K562 treated with DMSO at 1 percent for 12 hours (cell line): ENCODE results near the gene MOV10L1. TPM values are rescaled to one million over a fixed set of nuclear protein-coding genes. Genes with fewer than 3 reads are reported as not detected.

ENCODE experiments used
- total RNA-seq: library from RNA; unstranded; fragments of 300-600 nt; gene quantifications from 2 replicates; pipeline ENCODE4 v1.2.3, GENCODE V29; 2022; ENCODE audit not compliant: insufficient read depth

Gene MOV10L1
- 1.1 TPM in 1 of 2 replicates, not detected in the other for total RNA-seq

DNA sequence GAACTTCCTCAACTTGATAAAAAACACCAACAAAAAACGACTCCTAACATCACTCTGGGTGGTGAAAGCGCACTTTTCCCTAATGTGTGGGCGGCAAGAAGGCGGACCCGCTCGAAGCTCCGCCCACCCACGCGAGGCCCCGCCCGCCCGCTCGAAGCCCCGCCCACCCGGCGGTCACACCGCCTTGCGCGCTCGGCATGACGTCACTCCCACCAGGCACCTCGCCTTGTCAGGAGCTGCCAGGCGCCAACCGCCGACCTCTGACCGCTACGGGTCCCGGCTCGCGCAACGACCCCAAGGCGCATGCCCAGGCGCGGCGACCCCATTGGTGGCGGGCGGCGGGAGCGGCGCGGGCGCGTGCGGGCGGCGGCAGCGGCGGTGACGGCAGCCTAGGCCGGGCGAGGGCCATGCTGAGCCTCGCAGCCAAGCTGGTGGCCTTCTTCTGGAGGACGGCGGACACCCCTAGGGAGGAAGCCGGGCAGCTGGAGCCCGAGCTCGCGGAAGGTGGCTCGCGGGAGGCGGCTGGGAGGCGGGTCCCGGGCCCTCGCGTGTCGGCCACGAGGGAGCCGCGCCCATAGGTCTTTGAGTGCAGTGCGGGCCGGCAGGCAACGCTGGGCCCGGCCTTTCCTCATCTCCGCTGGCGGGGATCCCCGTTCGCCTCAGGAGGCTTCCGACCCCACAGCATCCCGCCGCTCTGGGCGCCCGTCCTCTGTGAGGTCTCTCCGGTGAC, at the start of gene MOV10L1:
TSS of gene MOV10L1 (plus strand) at position 325 of the 730 bp plus-strand sequence. CDS start at position 408, 83 bp downstream.

GRCh38 chr22:50058061-50058905, 31.5 kb upstream of the MOV10L1 start, which contains the start of gene TTLL8:
Gene TTLL8 (minus strand): TSS chr22:50058298.

DNA sequence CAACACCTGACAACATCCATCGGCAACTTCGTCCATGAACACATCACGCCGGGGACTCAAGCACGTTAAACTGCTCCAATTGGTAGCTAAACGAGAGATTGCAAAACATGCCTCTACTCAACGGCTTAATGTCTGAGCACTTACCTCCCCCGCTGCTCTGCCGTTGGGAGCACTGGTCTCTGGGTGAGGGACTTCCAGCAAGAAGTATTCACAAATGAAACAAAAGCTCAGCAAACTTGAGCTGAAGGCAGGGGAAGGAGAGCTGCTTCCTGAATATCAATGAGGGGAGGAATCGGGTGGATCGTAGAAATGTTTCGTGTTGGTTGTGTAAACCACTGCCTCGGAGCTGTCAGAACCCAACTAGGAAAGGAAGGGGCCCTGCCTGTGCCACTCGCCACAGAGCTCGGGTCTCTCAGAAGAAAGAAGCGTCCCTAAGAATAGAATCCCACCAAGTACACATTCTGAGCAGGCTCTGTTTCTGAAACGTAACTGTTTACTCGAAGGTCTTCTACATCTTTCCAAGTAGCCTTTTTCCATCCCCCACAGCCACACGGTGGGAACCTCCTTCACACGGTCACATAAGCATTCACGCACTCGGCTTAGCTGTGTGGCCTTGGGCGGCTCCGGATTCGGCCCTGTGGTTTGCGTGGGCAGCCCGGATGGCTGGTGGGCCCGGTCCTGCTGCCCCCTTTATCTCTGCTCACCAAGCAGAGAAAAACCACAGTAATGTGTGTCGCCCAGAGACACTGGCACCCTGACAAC, 4.4 kb upstream of the MOV10L1 start, which contains the start of gene MLC1:
TSS of gene MLC1 (minus strand) at position 216 of the 762 bp plus-strand sequence. CDS start 524 bp downstream, outside the sequence.

DNA sequence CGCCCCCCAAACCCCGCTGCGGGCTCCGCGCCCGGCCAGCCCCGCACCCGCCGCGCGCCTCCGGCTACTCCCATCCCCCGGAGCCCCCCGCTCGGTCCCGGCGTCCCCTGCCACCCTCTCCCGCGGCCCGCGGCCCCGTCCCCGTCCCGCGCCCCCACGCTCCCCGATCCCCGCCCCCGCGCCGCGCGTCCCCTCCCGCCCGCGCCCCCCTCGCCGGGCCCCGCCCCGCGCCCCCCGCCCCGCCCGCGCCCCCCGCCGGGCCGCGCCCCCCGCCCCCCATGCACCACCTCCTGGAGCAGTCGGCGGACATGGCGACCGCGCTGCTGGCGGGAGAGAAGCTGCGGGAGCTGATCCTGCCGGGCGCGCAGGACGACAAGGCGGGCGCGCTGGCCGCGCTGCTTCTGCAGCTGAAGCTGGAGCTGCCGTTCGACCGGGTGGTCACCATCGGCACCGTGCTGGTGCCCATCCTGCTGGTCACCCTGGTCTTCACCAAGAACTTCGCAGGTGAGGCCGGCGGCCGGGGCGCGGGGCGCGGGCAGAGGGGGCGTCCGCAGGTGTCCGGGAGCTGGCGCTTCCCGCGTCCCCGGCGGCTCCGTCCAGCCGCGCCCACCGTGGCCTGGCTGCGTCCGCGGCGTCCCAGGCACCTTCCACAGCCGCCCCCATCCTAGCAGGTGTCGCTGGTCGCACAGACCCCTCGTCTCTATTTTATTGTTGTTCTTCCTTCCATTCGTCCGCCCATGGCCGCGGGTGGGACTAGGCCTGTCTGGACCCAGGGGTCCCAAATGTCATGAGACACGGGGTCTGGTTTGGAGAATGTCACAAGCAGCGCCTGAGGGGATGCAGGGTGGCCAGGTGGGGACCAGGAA, 80.9 kb downstream of the MOV10L1 start, which contains the start of gene PANX2:
TSS of gene PANX2 (plus strand) at position 279 of the 866 bp plus-strand sequence. CDS start at position 279, 0 bp downstream.

GRCh38 chr22:50185375-50186087, 95.7 kb downstream of the MOV10L1 start, which contains the start of gene TRABD:
Gene TRABD (plus strand): TSS chr22:50185913. CDS start chr22:50193061, 7,148 bp downstream.

GRCh38 chr22:50200461-50201190, 110.8 kb downstream of the MOV10L1 start, which contains the start of gene SELENOO:
Gene SELENOO (plus strand): TSS chr22:50201011. CDS start chr22:50201037, 26 bp downstream.

Other genes starting within 250 kb of the MOV10L1 start
- 2.9 and 14.1 TPM in 2 replicates for gene ZBED4, start 236.2 kb upstream of the MOV10L1 start, total RNA-seq
- 3.0 and 8.9 TPM in 2 replicates for gene ALG12, start 171.6 kb upstream of the MOV10L1 start, total RNA-seq
- 27.2 and 33.5 TPM in 2 replicates for gene CRELD2, start 171.4 kb upstream of the MOV10L1 start, total RNA-seq
- 74.3 and 74.5 TPM in 2 replicates for gene PIM3, start 129.2 kb upstream of the MOV10L1 start, total RNA-seq
- gene IL17REL, start 77.2 kb upstream of the MOV10L1 start, total RNA-seq, result 0.16 TPM in 1 of 2 replicates, not detected in the other
- not detected in 2 replicates for gene TTLL8, start 31.7 kb upstream of the MOV10L1 start, total RNA-seq
- gene MLC1, start 4.6 kb upstream of the MOV10L1 start, total RNA-seq, result 0.69 and 0.74 TPM in 2 replicates
- gene PANX2, start 80.7 kb downstream of the MOV10L1 start, total RNA-seq, result 22.8 and 30.2 TPM in 2 replicates
- gene TRABD, start 95.9 kb downstream of the MOV10L1 start, total RNA-seq, result 47.8 and 54.8 TPM in 2 replicates
- 31.2 and 31.8 TPM in 2 replicates for gene SELENOO, start 111.0 kb downstream of the MOV10L1 start, total RNA-seq
- gene TUBGCP6, start 155.0 kb downstream of the MOV10L1 start, total RNA-seq, result 10.2 and 28.1 TPM in 2 replicates
- 20.5 and 35.8 TPM in 2 replicates for gene HDAC10, start 161.3 kb downstream of the MOV10L1 start, total RNA-seq
- gene MAPK12, start 171.7 kb downstream of the MOV10L1 start, total RNA-seq, result 18.9 and 24.6 TPM in 2 replicates
- 3.8 and 5.0 TPM in 2 replicates for gene MAPK11, start 180.4 kb downstream of the MOV10L1 start, total RNA-seq
- gene PLXNB2, start 217.6 kb downstream of the MOV10L1 start, total RNA-seq, result 18.4 and 33.9 TPM in 2 replicates
- 1.6 and 2.8 TPM in 2 replicates for gene DENND6B, start 237.0 kb downstream of the MOV10L1 start, total RNA-seq